ENCODE data around the gene PRR23E. TPM values are rescaled to one million over a fixed set of nuclear protein-coding genes. Genes with fewer than 3 reads are reported as not detected.

Gene PRR23E
- polyA plus RNA-seq, 4 donors = not detected

GRCh38 chr3:127196002-127196401, 3.1 kb downstream of the PRR23E start:
- no peaks in the 10 kb centered on the region for H3K36me3 ChIP-seq (ENCODE audit: control insufficient read depth in 3 of 3, insufficient read depth in 2 of 3, low read depth in 1 of 3, low read length in 3 of 3)
- WGBS, 3 donors = 48 to 59% (median 57%) methylated on average over 2 of the region's 2 CpGs
- H3K9me3 ChIP-seq (ENCODE audit: control insufficient read depth in 2 of 2, insufficient read depth in 1 of 2, low read depth in 1 of 2, low read length in 1 of 2) = peaks cover 0 to 7% of the 10 kb centered on the region in 2 donors
- H3K27me3 ChIP-seq (ENCODE audit: control insufficient read depth in 3 of 3, insufficient read depth in 3 of 3, low read length in 3 of 3) = peaks cover 3 to 5% (median 3%) of the 10 kb centered on the region in 3 donors
- no peak overlapping the region for H3K4me3 ChIP-seq (ENCODE audit: low read depth in 1 of 3, low read length in 3 of 3)
- no peak overlapping the region for H3K27ac ChIP-seq (ENCODE audit: low read depth in 1 of 3, low read length in 2 of 3)
- FAIRE-seq (no peak), DNase-seq (no peak)
- no peaks in the 10 kb centered on the region for H3K4me1 ChIP-seq (ENCODE audit: control insufficient read depth in 3 of 3, insufficient read depth in 2 of 3, low read depth in 1 of 3, low read length in 2 of 3)

- Histone ChIP-seq H3K36me3 (ENCODE audit: control insufficient read depth in 3 of 3, insufficient read depth in 2 of 3, low read depth in 1 of 3, low read length in 3 of 3) (no peaks in the 10 kb centered on the region), H3K27me3 (ENCODE audit: control insufficient read depth in 3 of 3, insufficient read depth in 3 of 3, low read length in 3 of 3) (peaks cover 3 to 5% (median 3%) of the 10 kb centered on the region in 3 donors), H3K4me1 (ENCODE audit: control insufficient read depth in 3 of 3, insufficient read depth in 2 of 3, low read depth in 1 of 3, low read length in 2 of 3) (no peaks in the 10 kb centered on the region), H3K27ac (ENCODE audit: low read depth in 1 of 3, low read length in 2 of 3) (no peak overlapping the region), H3K4me3 (ENCODE audit: low read depth in 1 of 3, low read length in 3 of 3) (no peak overlapping the region), H3K9me3 (ENCODE audit: control insufficient read depth in 2 of 2, insufficient read depth in 1 of 2, low read depth in 1 of 2, low read length in 1 of 2) (peaks cover 0 to 6% of the 10 kb centered on the region in 2 donors)
- WGBS, 3 donors = 71 to 75% (median 73%) methylated on average over 15 of the region's 15 CpGs
- no peak for DNase-seq
- FAIRE-seq = no peak
Measured at GRCh38 chr3:127196466-127197299, 3.8 kb downstream of the PRR23E start.

GRCh38 chr3:127197300-127198189, 4.6 kb downstream of the PRR23E start:
- H3K27me3 ChIP-seq (ENCODE audit: control insufficient read depth in 3 of 3, insufficient read depth in 3 of 3, low read length in 3 of 3) = peaks cover 3 to 5% (median 3%) of the 10 kb centered on the region in 3 donors
- no peak for FAIRE-seq

GRCh38 chr3:127200086-127200691, 7.3 kb downstream of the PRR23E start:
- 68 to 73% (median 72%) methylated on average over 6 of the region's 6 CpGs for WGBS, 3 donors
- no peak for FAIRE-seq
- DNase-seq = no peak

More at GRCh38 chr3:127197300-127198189, 4.6 kb downstream of the PRR23E start:
- no peak for DNase-seq
- Histone ChIP-seq H3K27ac (ENCODE audit: low read depth in 1 of 3, low read length in 2 of 3) (no peak overlapping the region), H3K4me3 (ENCODE audit: low read depth in 1 of 3, low read length in 3 of 3) (no peak overlapping the region), H3K9me3 (ENCODE audit: control insufficient read depth in 2 of 2, insufficient read depth in 1 of 2, low read depth in 1 of 2, low read length in 1 of 2) (peaks cover 0 to under 1% of the 10 kb centered on the region in 2 donors), H3K4me1 (ENCODE audit: control insufficient read depth in 3 of 3, insufficient read depth in 2 of 3, low read depth in 1 of 3, low read length in 2 of 3) (no peaks in the 10 kb centered on the region), H3K36me3 (ENCODE audit: control insufficient read depth in 3 of 3, insufficient read depth in 2 of 3, low read depth in 1 of 3, low read length in 3 of 3) (no peaks in the 10 kb centered on the region)
- WGBS, 3 donors = 52 to 59% (median 57%) methylated on average over 14 of the region's 14 CpGs

GRCh38 chr3:127203024-127203423, 10.1 kb downstream of the PRR23E start:
- Histone ChIP-seq H3K4me1 (ENCODE audit: control insufficient read depth in 3 of 3, insufficient read depth in 2 of 3, low read depth in 1 of 3, low read length in 2 of 3) (no peaks in the 10 kb centered on the region), H3K4me3 (ENCODE audit: low read depth in 1 of 3, low read length in 3 of 3) (no peak overlapping the region), H3K27me3 (ENCODE audit: control insufficient read depth in 3 of 3, insufficient read depth in 3 of 3, low read length in 3 of 3) (peaks cover 0 to 2% (median 0%) of the 10 kb centered on the region in 3 donors), H3K9me3 (ENCODE audit: control insufficient read depth in 2 of 2, insufficient read depth in 1 of 2, low read depth in 1 of 2, low read length in 1 of 2) (no peaks in the 10 kb centered on the region), H3K27ac (ENCODE audit: low read depth in 1 of 3, low read length in 2 of 3) (no peak overlapping the region), H3K36me3 (ENCODE audit: control insufficient read depth in 3 of 3, insufficient read depth in 2 of 3, low read depth in 1 of 3, low read length in 3 of 3) (no peaks in the 10 kb centered on the region)
- WGBS, 3 donors = 4 to 25% (median 12%) methylated on average over 1 of the region's 1 CpG
- no peak for DNase-seq
- FAIRE-seq = no peak

More at GRCh38 chr3:127200086-127200691, 7.3 kb downstream of the PRR23E start:
- Histone ChIP-seq H3K27me3 (ENCODE audit: control insufficient read depth in 3 of 3, insufficient read depth in 3 of 3, low read length in 3 of 3) (peaks cover 3 to 5% (median 3%) of the 10 kb centered on the region in 3 donors), H3K4me3 (ENCODE audit: low read depth in 1 of 3, low read length in 3 of 3) (no peak overlapping the region), H3K4me1 (ENCODE audit: control insufficient read depth in 3 of 3, insufficient read depth in 2 of 3, low read depth in 1 of 3, low read length in 2 of 3) (no peaks in the 10 kb centered on the region), H3K9me3 (ENCODE audit: control insufficient read depth in 2 of 2, insufficient read depth in 1 of 2, low read depth in 1 of 2, low read length in 1 of 2) (no peaks in the 10 kb centered on the region), H3K27ac (ENCODE audit: low read depth in 1 of 3, low read length in 2 of 3) (no peak overlapping the region), H3K36me3 (ENCODE audit: control insufficient read depth in 3 of 3, insufficient read depth in 2 of 3, low read depth in 1 of 3, low read length in 3 of 3) (no peaks in the 10 kb centered on the region)

GRCh38 chr3:127204841-127205582, 12.1 kb downstream of the PRR23E start:
- Histone ChIP-seq H3K4me1 (ENCODE audit: control insufficient read depth in 3 of 3, insufficient read depth in 2 of 3, low read depth in 1 of 3, low read length in 2 of 3) (no peaks in the 10 kb centered on the region), H3K36me3 (ENCODE audit: control insufficient read depth in 3 of 3, insufficient read depth in 2 of 3, low read depth in 1 of 3, low read length in 3 of 3) (no peaks in the 10 kb centered on the region), H3K27me3 (ENCODE audit: control insufficient read depth in 3 of 3, insufficient read depth in 3 of 3, low read length in 3 of 3) (no peaks in the 10 kb centered on the region), H3K9me3 (ENCODE audit: control insufficient read depth in 2 of 2, insufficient read depth in 1 of 2, low read depth in 1 of 2, low read length in 1 of 2) (no peaks in the 10 kb centered on the region), H3K27ac (ENCODE audit: low read depth in 1 of 3, low read length in 2 of 3) (no peak overlapping the region), H3K4me3 (ENCODE audit: low read depth in 1 of 3, low read length in 3 of 3) (no peak overlapping the region)
- 84% methylated on average over 17 of the region's 17 CpGs for WGBS, 3 donors
- DNase-seq (no peak), FAIRE-seq (no peak)

GRCh38 chr3:127206154-127206553, 13.2 kb downstream of the PRR23E start:
- H3K27ac ChIP-seq (ENCODE audit: low read depth in 1 of 3, low read length in 2 of 3) = no peak overlapping the region
- DNase-seq (no peak), FAIRE-seq (no peak)
- no peak overlapping the region for H3K4me3 ChIP-seq (ENCODE audit: low read depth in 1 of 3, low read length in 3 of 3)
- no peaks in the 10 kb centered on the region for H3K9me3 ChIP-seq (ENCODE audit: control insufficient read depth in 2 of 2, insufficient read depth in 1 of 2, low read depth in 1 of 2, low read length in 1 of 2)
- H3K4me1 ChIP-seq (ENCODE audit: control insufficient read depth in 3 of 3, insufficient read depth in 2 of 3, low read depth in 1 of 3, low read length in 2 of 3) = no peaks in the 10 kb centered on the region
- WGBS, 3 donors = 77 to 87% (median 84%) methylated on average over 3 of the region's 3 CpGs
- H3K27me3 ChIP-seq (ENCODE audit: control insufficient read depth in 3 of 3, insufficient read depth in 3 of 3, low read length in 3 of 3) = no peaks in the 10 kb centered on the region
- H3K36me3 ChIP-seq (ENCODE audit: control insufficient read depth in 3 of 3, insufficient read depth in 2 of 3, low read depth in 1 of 3, low read length in 3 of 3) = no peaks in the 10 kb centered on the region
